GM10248 (cell line): Measurements from ENCODE around the gene CDK9.

Source experiments
- CTCF ChIA-PET: fragments of 300-600 bp; sonication (Branson Sonifier 250); formaldehyde crosslinking; extraction: SDS; loops from one replicate; lab custom pipeline; 2021; ENCODE audit warnings: antibody characterized with exemption; lab: Yijun Ruan, JAX
- POLR2A ChIA-PET: fragments of 350-650 bp; sonication (Branson Sonifier 250); formaldehyde crosslinking; extraction: SDS; loops from one replicate; lab custom pipeline; 2020; ENCODE audit warnings: antibody characterized with exemption; lab: Yijun Ruan, JAX
- DNase-seq: peaks from one replicate; pipeline ENCODE4 v3.0.0; 2012; ENCODE audit errors: extremely low spot score
- TF ChIP-seq, protein P1 (sequence below): IDR thresholded peaks from 2 replicates; pipeline ENCODE4 v1.5.1; 2012; ENCODE audit warnings: mild to moderate bottlenecking, low read depth; ENCODE audit errors: extremely low read depth, missing control alignments, control extremely low read depth

CDK9 gene

DNA sequence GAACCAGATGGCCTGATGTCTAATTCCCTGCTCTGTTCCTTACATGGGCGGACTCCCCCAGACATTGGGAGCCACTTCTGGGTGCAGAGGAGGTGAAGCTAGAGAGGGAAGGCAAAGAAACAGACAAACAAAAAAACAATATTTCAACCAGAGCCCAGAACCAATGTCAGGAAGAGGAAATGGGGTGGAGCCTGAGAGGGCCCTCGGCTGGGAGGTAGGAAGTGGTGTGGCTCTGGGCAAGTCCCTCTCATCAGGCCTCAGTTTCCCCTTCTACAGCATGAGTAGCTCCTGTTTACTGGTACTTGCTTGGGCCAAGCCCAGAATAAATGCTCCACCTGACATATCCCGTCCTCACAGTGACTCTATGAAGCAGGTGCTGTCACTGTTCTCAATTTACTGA is 18.4 kb upstream of the CDK9 start:
- CTCF ChIA-PET, result interaction anchor here (1.3 to 7.6 kb wide), 5 partner anchors 12 to 154 kb away, joined by 3 to 46 read pairs (median 13); partner anchors contain the start of genes CDK9 and TOR2A

DNA sequence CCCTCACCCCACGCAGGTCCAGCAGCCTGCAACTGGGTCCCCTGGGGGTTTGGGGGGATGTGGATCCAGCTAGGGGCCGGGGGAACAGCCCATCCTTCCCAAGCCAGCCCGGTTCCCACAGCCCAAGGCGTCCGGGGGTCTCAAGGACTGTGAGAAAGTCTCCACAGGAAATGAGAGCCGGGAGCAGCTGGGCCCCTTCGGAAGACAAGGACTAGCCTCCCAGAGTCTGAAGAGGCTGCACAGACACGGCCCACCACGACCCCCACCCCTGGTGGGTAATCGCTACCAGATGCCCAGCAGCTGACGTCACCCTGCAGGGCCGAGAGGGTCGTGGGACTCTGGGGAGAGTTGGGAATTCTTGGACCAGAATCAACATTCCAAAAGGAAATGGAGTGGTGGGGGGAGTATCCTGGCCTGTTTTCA is 17.9 kb upstream of the CDK9 start:
- ChIA-PET POLR2A (no interaction called here), CTCF (interaction anchor here (1.3 to 7.6 kb wide), 6 partner anchors 12 to 153 kb away, joined by 3 to 46 read pairs (median 12); partner anchors contain the start of genes CDK9 and TOR2A)
- no peak for DNase-seq
- TF ChIP-seq, protein P1, sequence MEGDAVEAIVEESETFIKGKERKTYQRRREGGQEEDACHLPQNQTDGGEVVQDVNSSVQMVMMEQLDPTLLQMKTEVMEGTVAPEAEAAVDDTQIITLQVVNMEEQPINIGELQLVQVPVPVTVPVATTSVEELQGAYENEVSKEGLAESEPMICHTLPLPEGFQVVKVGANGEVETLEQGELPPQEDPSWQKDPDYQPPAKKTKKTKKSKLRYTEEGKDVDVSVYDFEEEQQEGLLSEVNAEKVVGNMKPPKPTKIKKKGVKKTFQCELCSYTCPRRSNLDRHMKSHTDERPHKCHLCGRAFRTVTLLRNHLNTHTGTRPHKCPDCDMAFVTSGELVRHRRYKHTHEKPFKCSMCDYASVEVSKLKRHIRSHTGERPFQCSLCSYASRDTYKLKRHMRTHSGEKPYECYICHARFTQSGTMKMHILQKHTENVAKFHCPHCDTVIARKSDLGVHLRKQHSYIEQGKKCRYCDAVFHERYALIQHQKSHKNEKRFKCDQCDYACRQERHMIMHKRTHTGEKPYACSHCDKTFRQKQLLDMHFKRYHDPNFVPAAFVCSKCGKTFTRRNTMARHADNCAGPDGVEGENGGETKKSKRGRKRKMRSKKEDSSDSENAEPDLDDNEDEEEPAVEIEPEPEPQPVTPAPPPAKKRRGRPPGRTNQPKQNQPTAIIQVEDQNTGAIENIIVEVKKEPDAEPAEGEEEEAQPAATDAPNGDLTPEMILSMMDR, result no peak

More for the DNA sequence above, 18.4 kb upstream of the CDK9 start:
- no peak for DNase-seq
- POLR2A ChIA-PET, result interaction anchor here (0.6 kb wide), 1 partner anchor 60 kb away, joined by 3 read pairs; no protein-coding TSS in a partner anchor
- TF ChIP-seq, protein P1, result no peak

DNA sequence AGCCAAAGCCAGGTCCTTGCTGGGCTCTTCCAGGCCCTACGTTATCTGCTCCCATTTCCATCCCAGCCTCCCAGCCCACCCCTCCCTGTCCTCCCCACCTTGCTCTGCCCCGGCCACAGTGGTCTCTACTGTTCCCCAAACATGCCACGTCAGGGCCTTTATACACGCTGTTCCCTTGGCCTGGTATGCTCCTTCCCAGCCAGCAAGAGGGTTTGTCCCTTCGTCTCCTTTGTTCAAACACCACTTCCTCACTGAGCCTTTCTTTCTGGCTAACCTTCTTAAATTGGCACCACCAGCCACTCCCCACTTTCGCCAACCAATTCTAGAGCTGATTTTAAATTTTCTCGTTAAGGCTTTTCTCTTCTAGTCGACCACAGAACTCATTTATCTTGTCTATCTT is 17.1 kb upstream of the CDK9 start:
- TF ChIP-seq, protein P1, result no peak
- CTCF ChIA-PET, result interaction anchor here (1.2 to 7.6 kb wide), 4 partner anchors 15 to 152 kb away, joined by 3 to 41 read pairs (median 12); partner anchors contain the start of genes CDK9 and TOR2A
- no peak for DNase-seq
- POLR2A ChIA-PET, result interaction anchor here (0.6 kb wide), 1 partner anchor 157 kb away, joined by 3 read pairs; no protein-coding TSS in a partner anchor

DNA sequence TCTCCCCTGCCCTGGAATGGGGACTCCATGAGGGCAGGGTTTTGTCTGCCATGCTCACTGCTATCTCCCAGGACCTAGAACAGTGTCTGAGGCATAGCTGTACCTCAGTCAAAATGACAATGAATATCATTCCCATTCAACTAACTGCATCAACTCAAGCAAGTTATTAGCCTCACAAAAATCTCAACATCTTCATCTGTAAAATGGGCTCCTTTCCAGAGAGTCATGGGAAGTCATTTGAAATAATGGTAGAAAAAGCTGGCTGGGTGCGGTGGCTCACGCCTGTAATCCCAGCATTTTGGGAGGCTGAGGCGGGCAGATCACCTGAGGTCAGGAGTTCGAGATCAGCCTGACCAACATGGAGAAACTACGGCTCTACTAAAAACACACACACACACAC is 16.7 kb upstream of the CDK9 start:
- no peak for DNase-seq
- TF ChIP-seq, protein P1, result no peak
- POLR2A ChIA-PET, result interaction anchor here (0.6 kb wide), 1 partner anchor 157 kb away, joined by 3 read pairs; no protein-coding TSS in a partner anchor
- CTCF ChIA-PET, result interaction anchor here (1.2 to 7.6 kb wide), 5 partner anchors 10 to 152 kb away, joined by 3 to 41 read pairs (median 8); partner anchors contain the start of genes CDK9 and TOR2A

DNA sequence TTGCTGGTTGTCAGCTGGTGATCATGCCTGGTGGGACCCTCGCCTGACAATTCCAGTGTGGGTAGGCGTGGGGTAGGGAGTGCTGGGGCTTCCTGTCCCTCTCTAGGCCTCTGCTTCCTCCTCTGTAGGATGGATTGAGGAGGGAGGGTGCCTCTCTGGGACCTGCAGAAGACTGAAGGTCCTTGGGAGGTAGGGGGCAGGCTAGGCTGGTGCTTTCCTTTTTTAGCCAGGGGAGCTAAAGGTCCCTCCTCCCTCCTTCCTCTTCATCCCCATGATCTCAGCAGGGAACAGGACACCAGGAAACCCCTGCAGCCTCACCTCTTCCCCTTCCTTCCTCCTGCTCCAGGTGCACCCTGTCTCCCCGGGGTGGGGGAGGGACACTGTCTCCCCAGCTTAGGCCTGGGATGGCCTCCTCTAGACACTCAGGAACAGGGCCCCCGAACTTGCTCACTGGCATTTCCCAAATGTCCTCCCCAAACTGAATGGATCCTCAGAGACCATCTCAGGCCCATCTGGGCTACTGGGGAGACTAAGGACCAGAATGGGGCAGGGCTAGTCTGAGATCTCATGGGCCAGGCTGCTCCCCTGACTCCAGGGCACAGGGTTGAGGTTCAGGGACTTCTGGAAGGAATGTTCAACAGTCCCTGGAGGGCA is 15.8 kb upstream of the CDK9 start:
- TF ChIP-seq, protein P1, result no peak
- ChIA-PET POLR2A (no interaction called here), CTCF (interaction anchor here (0.7 to 7.6 kb wide), 11 partner anchors 9 to 151 kb away, joined by 3 to 41 read pairs (median 4); partner anchors contain the start of genes CDK9 and TOR2A)
- DNase-seq, result no peak

DNA sequence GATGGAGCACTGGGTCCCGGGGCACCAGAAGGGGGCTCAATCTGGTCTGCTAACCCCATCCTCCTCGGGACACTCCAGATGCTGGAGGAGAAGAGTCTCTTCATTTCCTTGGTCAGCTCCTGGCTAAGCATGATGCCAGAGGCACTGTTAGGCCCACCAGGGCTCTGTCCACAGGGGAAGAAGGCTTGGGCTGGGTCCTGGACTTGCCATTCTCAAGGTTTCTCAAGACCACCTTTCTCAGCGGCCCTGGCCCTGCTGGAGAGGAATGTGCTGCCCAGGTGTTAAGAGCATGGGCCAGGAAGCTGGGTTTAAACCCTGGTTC is 15.3 kb upstream of the CDK9 start:
- ChIA-PET POLR2A (interaction anchor here (0.8 to 1.2 kb wide), 4 partner anchors 15 to 319 kb away, joined by 3 to 7 read pairs (median 4); partner anchors contain the start of genes LRSAM1, RPL12, ST6GALNAC4 and TOR2A), CTCF (interaction anchor here (0.7 to 7.6 kb wide), 12 partner anchors 9 to 151 kb away, joined by 3 to 41 read pairs (median 6); partner anchors contain the start of genes CDK9 and TOR2A)
- DNase-seq, result no peak
- TF ChIP-seq, protein P1, result no peak
